Osteoblast (primary cell): ENCODE data around the gene OLFML3. TPM values are rescaled to one million over a fixed set of nuclear protein-coding genes. Genes with fewer than 3 reads are reported as not detected.

Experiments used
- DNase-seq: peaks from one replicate; pipeline ENCODE4 v3.0.0; 2011; ENCODE audit warnings: low spot score, mixed read lengths; ENCODE audit not compliant: insufficient read length; ENCODE audit errors: missing footprints
- H2AFZ ChIP-seq: 2 replicates; pipeline ENCODE4 v1.6.0; 2011; ENCODE audit warnings: mild to moderate bottlenecking, low read length
- H3K27ac ChIP-seq: 2 replicates; pipeline ENCODE4 v1.5.1; 2011; ENCODE audit warnings: mild to moderate bottlenecking, low read depth, low read length, moderate library complexity
- H3K27me3 ChIP-seq: 2 replicates; pipeline ENCODE4 v1.6.0; 2012; ENCODE audit warnings: mild to moderate bottlenecking, control low read depth, inconsistent platforms, low read length, moderate library complexity; ENCODE audit not compliant: insufficient read depth
- H3K36me3 ChIP-seq: 2 replicates; pipeline ENCODE4 v1.5.1; 2011; ENCODE audit warnings: mild to moderate bottlenecking, low read length, control low read depth, moderate library complexity; ENCODE audit not compliant: insufficient read depth
- H3K4me1 ChIP-seq: 2 replicates; pipeline ENCODE4 v1.5.1; 2011; ENCODE audit warnings: mild to moderate bottlenecking, low read length, control low read depth, moderate library complexity; ENCODE audit not compliant: insufficient read depth
- H3K4me2 ChIP-seq: 2 replicates; pipeline ENCODE4 v1.6.0; 2011; ENCODE audit warnings: mild to moderate bottlenecking, low read length; ENCODE audit not compliant: insufficient read depth
- H3K4me3 ChIP-seq: fragments of 200-600 bp; sonication (generic); 3 replicates; pipeline ENCODE4 v1.5.1; 2012; ENCODE audit warnings: mild to moderate bottlenecking, low read length, inconsistent platforms; ENCODE audit not compliant: insufficient read depth
- H3K79me2 ChIP-seq: 2 replicates; pipeline ENCODE4 v1.6.0; 2012; ENCODE audit warnings: mild to moderate bottlenecking, low read length, control low read depth, inconsistent platforms; ENCODE audit not compliant: insufficient read depth
- H3K9me3 ChIP-seq: 2 replicates; pipeline ENCODE4 v1.5.1; 2011; ENCODE audit warnings: low read depth, low read length, control low read depth
- H4K20me1 ChIP-seq: 2 replicates; pipeline ENCODE4 v1.6.0; 2012; ENCODE audit warnings: mild to moderate bottlenecking, low read length, control low read depth; ENCODE audit not compliant: insufficient read depth
- CTCF ChIP-seq: IDR thresholded peaks from 2 replicates; pipeline ENCODE4 v1.5.1; 2011; ENCODE audit warnings: mild to moderate bottlenecking, low read depth, low read length, moderate library complexity; ENCODE audit errors: extremely low read depth
- total RNA-seq: library from RNA; depleted of rRNA; stranded (reverse); fragments of >200 nt; gene quantifications from 2 replicates; pipeline ENCODE4 v1.2.3, GENCODE V29; 2012

Gene OLFML3
- total RNA-seq, 1 donor: 359 TPM

GRCh38 chr1:113990961-113991360 lies 11.7 kb downstream of the OLFML3 start:
- Histone ChIP-seq H3K4me2 (no peak overlapping the region), H4K20me1 (no peaks in the 10 kb centered on the region), H3K4me1 (no peaks in the 10 kb centered on the region), H2AFZ (no peak overlapping the region), H3K27ac (no peak overlapping the region), H3K36me3 (no peaks in the 10 kb centered on the region), H3K9me3 (no peaks in the 10 kb centered on the region), H3K4me3 (no peak overlapping the region), H3K79me2 (no peaks in the 10 kb centered on the region), H3K27me3 (no peaks in the 10 kb centered on the region)
- TF ChIP-seq CTCF: no peak
- DNase-seq: no peak

- no peak overlapping the region for H3K4me3 ChIP-seq
- no peaks in the 10 kb centered on the region for H3K4me1 ChIP-seq
- no peaks in the 10 kb centered on the region for H3K36me3 ChIP-seq
- H3K79me2 ChIP-seq: no peaks in the 10 kb centered on the region
- H3K27ac ChIP-seq: no peak overlapping the region
- TF ChIP-seq CTCF: no peak
- H4K20me1 ChIP-seq: no peaks in the 10 kb centered on the region
- DNase-seq: no peak
- no peaks in the 10 kb centered on the region for H3K27me3 ChIP-seq
- H2AFZ ChIP-seq: no peak overlapping the region
- no peaks in the 10 kb centered on the region for H3K9me3 ChIP-seq
- H3K4me2 ChIP-seq: no peak overlapping the region
Observed at GRCh38 chr1:113991467-113991997, 12.3 kb downstream of the OLFML3 start.

GRCh38 chr1:113993072-113993471 lies 13.8 kb downstream of the OLFML3 start:
- H3K27ac ChIP-seq: no peak overlapping the region
- no peak overlapping the region for H3K4me2 ChIP-seq
- no peak overlapping the region for H2AFZ ChIP-seq
- H3K4me3 ChIP-seq: no peak overlapping the region
- H3K79me2 ChIP-seq: no peaks in the 10 kb centered on the region
- no peaks in the 10 kb centered on the region for H3K9me3 ChIP-seq
- TF ChIP-seq CTCF: no peak
- no peaks in the 10 kb centered on the region for H3K27me3 ChIP-seq
- no peaks in the 10 kb centered on the region for H4K20me1 ChIP-seq
- H3K4me1 ChIP-seq: no peaks in the 10 kb centered on the region
- no peaks in the 10 kb centered on the region for H3K36me3 ChIP-seq
- DNase-seq: no peak

DNA sequence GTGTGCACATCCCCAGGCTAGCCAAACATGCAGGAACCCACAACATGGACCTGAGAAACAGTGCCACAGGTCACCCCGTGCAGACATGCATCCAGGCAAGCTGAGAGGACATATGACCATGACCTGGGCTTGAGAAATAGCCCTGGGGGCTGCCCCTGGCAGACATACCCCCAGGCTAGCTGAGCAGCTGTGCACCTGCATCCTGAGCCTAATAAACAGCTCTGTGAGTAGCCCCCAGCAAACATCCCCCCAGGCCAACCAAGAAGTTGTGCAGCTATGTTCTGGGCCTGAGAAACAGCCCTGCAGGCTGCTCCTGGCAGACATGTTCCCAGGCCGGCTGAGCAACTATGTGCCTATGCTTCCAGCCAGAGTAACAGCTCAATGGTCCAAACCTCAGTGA lies 14.5 kb downstream of the OLFML3 start:
- Histone ChIP-seq H3K79me2 (no peaks in the 10 kb centered on the region), H3K4me1 (no peaks in the 10 kb centered on the region), H2AFZ (no peak overlapping the region), H4K20me1 (no peaks in the 10 kb centered on the region), H3K27ac (no peak overlapping the region), H3K4me2 (no peak overlapping the region), H3K36me3 (no peaks in the 10 kb centered on the region), H3K27me3 (no peaks in the 10 kb centered on the region), H3K9me3 (no peaks in the 10 kb centered on the region), H3K4me3 (no peak overlapping the region)
- no peak for TF ChIP-seq CTCF
- no peak for DNase-seq
